Measurements from ENCODE around the gene ZFP36L2. TPM values are rescaled to one million over a fixed set of nuclear protein-coding genes. Genes with fewer than 3 reads are reported as not detected.

The ZFP36L2 gene
- total RNA-seq, 1 experiment from 2014 or later = 105 TPM

DNA sequence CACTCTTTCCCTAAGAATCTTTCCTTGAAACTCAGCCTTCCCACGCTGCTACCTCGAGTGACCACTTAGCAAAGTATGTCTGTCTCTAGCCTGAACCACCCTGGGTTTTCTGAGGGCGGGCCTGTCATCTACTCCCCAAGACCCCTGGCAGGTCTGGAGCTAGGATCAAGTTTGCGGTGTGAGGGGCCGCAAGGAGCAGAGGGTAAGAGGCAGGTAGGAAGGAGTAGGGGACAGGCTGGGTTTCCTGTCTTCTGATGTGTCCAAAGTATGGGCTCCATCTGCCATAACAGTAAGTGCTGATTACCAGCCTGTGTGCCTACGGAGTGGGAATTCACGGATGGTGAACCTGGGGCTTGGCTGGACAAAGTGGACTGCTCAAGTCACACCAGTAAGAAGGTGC lies 25.4 kb downstream of the ZFP36L2 start:
- H3K36me3 Mint-ChIP-seq (ENCODE audit: insufficient read depth in 1 of 3, low read depth in 3 of 3) = no peaks in the 10 kb centered on the region; a peak in 1 of 7 replicates
- no peaks in the 10 kb centered on the region for H3K23me2 ChIP-seq (ENCODE audit: insufficient read length, low read depth, low read length, poor library complexity, severe bottlenecking)
- H4K20me1 ChIP-seq (ENCODE audit: control insufficient read depth, insufficient read depth, insufficient read length) = no peaks in the 10 kb centered on the region
- H2BK120ac ChIP-seq (ENCODE audit: low read depth, low read length, poor library complexity, severe bottlenecking) = no peak overlapping the region
- no peaks in the 10 kb centered on the region; the same call in 1 of the 2 replicates for H3K4me1 ChIP-seq (ENCODE audit: insufficient read depth, low read length)
- no peaks in the 10 kb centered on the region for H3K9me3 ChIP-seq (ENCODE audit: control insufficient read depth, low read depth, low read length)
- H4K91ac ChIP-seq (ENCODE audit: insufficient read length, low read depth, low read length) = no peak overlapping the region
- H3T11ph ChIP-seq (ENCODE audit: low read length) = no peak overlapping the region
- no peak overlapping the region for H2BK15ac ChIP-seq (ENCODE audit: low read depth, low read length)
- WGBS (ENCODE audit: extremely low coverage, insufficient read length, low lambda C conversion rate) = no CpG with 5 or more reads among the region's 7 CpGs
- TF ChIP-seq, protein P1, sequence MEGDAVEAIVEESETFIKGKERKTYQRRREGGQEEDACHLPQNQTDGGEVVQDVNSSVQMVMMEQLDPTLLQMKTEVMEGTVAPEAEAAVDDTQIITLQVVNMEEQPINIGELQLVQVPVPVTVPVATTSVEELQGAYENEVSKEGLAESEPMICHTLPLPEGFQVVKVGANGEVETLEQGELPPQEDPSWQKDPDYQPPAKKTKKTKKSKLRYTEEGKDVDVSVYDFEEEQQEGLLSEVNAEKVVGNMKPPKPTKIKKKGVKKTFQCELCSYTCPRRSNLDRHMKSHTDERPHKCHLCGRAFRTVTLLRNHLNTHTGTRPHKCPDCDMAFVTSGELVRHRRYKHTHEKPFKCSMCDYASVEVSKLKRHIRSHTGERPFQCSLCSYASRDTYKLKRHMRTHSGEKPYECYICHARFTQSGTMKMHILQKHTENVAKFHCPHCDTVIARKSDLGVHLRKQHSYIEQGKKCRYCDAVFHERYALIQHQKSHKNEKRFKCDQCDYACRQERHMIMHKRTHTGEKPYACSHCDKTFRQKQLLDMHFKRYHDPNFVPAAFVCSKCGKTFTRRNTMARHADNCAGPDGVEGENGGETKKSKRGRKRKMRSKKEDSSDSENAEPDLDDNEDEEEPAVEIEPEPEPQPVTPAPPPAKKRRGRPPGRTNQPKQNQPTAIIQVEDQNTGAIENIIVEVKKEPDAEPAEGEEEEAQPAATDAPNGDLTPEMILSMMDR (conservative IDR thresholded peaks at IDR 0.05) = no peak
- H3K79me2 ChIP-seq (ENCODE audit: insufficient read depth, low read length) = no peaks in the 10 kb centered on the region
- no peak for DNase-seq
- no peak overlapping the region for H3K14ac ChIP-seq (ENCODE audit: insufficient read depth, low read length)
- H3K9me3 Mint-ChIP-seq = no peaks in the 10 kb centered on the region
- H3K27ac ChIP-seq (ENCODE audit: insufficient read length, low read depth, low read length) = no peak overlapping the region
- H2BK5ac ChIP-seq (ENCODE audit: insufficient read length, low read length) = no peak overlapping the region
- H2BK12ac ChIP-seq (ENCODE audit: insufficient read length, low read depth, low read length) = no peak overlapping the region
- no peak overlapping the region for H3K23ac ChIP-seq (ENCODE audit: insufficient read length, low read depth, low read length)
- no peak overlapping the region for H4K5ac ChIP-seq (ENCODE audit: insufficient read length, low read depth, low read length)
- no peak overlapping the region for H3K9ac ChIP-seq (ENCODE audit: extremely low read depth, insufficient read length, low read length)
- no peak overlapping the region; a peak in 1 of 7 replicates for H3K27ac Mint-ChIP-seq
- H3K27me3 Mint-ChIP-seq (ENCODE audit: low read depth) = no peaks in the 10 kb centered on the region
- no peak overlapping the region for H2AFZ ChIP-seq (ENCODE audit: low read length)
- H3K56ac ChIP-seq (ENCODE audit: insufficient read length, low read depth, low read length) = no peak overlapping the region
- H2BK20ac ChIP-seq (ENCODE audit: low read depth, low read length, poor library complexity, severe bottlenecking) = no peak overlapping the region
- no peak overlapping the region for H3K4me2 ChIP-seq (ENCODE audit: insufficient read depth, insufficient read length, low read length)
- H3K79me1 ChIP-seq (ENCODE audit: insufficient read depth, low read depth, low read length, poor library complexity, severe bottlenecking) = no peaks in the 10 kb centered on the region
- no peak overlapping the region for H3K4me3 Mint-ChIP-seq
- no peaks in the 10 kb centered on the region for H3K27me3 ChIP-seq (ENCODE audit: insufficient read depth, low read length)
- H4K8ac ChIP-seq (replicated peaks; ENCODE audit: insufficient read length, low read depth, low read length) = no peak overlapping the region
- H2AK5ac ChIP-seq (ENCODE audit: insufficient read length, low read length) = no peak overlapping the region
- H3K4ac ChIP-seq (ENCODE audit: low read depth, low read length) = no peak overlapping the region
- H3K4me1 Mint-ChIP-seq = peaks cover 17 to 25% of the 10 kb centered on the region in 2 experiments
- H3K18ac ChIP-seq (ENCODE audit: insufficient read length, low read depth, low read length) = no peak overlapping the region
